Suppressor macrophage (primary cell): ENCODE measurements around the gene LRP2BP.
A peak's percentile ranks its signal among the peaks of the same experiment; 100 is the strongest.
"Not testable (repeated sequence)": the region's sequence is repeated elsewhere in the genome, so short reads cannot be mapped to it uniquely, and the experiment has no call there.

Source experiments
- DNase-seq, 4 experiments: peaks; one replicate each; pipeline ENCODE4 v3.0.0-alpha.2; 2020 to 2022

LRP2BP gene

GRCh38 chr4:185361872-185362271 lies 33.9 kb downstream of the LRP2BP start:
- no peak for DNase-seq

- DNase-seq: no peak
These were observed 35.8 kb downstream of the LRP2BP start for GRCh38 chr4:185359767-185360446.

GRCh38 chr4:185358959-185359358 lies 36.8 kb downstream of the LRP2BP start:
- no peak for DNase-seq

GRCh38 chr4:185358514-185358913 lies 37.2 kb downstream of the LRP2BP start:
- peak in 1 of 4 experiments; percentile 6 for DNase-seq

GRCh38 chr4:185357733-185358440 lies 37.8 kb downstream of the LRP2BP start:
- DNase-seq: no peak

- DNase-seq: no peak
These were observed 38.5 kb downstream of the LRP2BP start for GRCh38 chr4:185357211-185357610.

- no peak for DNase-seq
These were observed 43.0 kb downstream of the LRP2BP start for GRCh38 chr4:185352741-185353140.

GRCh38 chr4:185352202-185352601 lies 43.5 kb downstream of the LRP2BP start:
- DNase-seq: no peak

GRCh38 chr4:185351691-185352090 lies 44.0 kb downstream of the LRP2BP start:
- no peak for DNase-seq

- DNase-seq: no peak
These were observed 48.6 kb downstream of the LRP2BP start for GRCh38 chr4:185346975-185347601.

GRCh38 chr4:185344743-185345538 lies 50.8 kb downstream of the LRP2BP start:
- DNase-seq: no peak

GRCh38 chr4:185343726-185344581 lies 51.8 kb downstream of the LRP2BP start:
- no peak for DNase-seq

GRCh38 chr4:185341841-185342240 lies 53.9 kb downstream of the LRP2BP start:
- DNase-seq: no peak

- no peak for DNase-seq
These were observed 54.3 kb downstream of the LRP2BP start for GRCh38 chr4:185341377-185341776.

GRCh38 chr4:185339941-185340340 lies 55.8 kb downstream of the LRP2BP start:
- DNase-seq: no peak

GRCh38 chr4:185335579-185335978 lies 60.1 kb downstream of the LRP2BP start:
- no peak for DNase-seq

GRCh38 chr4:185334326-185334725 lies 61.4 kb downstream of the LRP2BP start:
- no peak for DNase-seq

- no peak for DNase-seq
These were observed 62.9 kb downstream of the LRP2BP start for GRCh38 chr4:185332575-185333464.

- not testable (repeated sequence) for DNase-seq
These were observed 65.7 kb downstream of the LRP2BP start for GRCh38 chr4:185329879-185330510.

- no peak for DNase-seq
These were observed 67.1 kb downstream of the LRP2BP start for GRCh38 chr4:185328586-185328985.
